Measurements from ENCODE around the gene CELSR1. TPM values are rescaled to one million over a fixed set of nuclear protein-coding genes. Genes with fewer than 3 reads are reported as not detected.

Gene CELSR1
- total and polyA plus RNA-seq, 2 donors (not counting 1 experiment from before 2014, with no cell fraction given) = 0.07 to 1.8 TPM

GRCh38 chr22:46379066-46379930 lies 158.1 kb downstream of the CELSR1 start:
- H3K36me3 ChIP-seq (ENCODE audit: control insufficient read depth, insufficient read depth, low read length) = no peaks in the 10 kb centered on the region
- no peaks in the 10 kb centered on the region for H3K4me1 ChIP-seq (ENCODE audit: control insufficient read depth, extremely low read depth, insufficient read depth, low read length)
- no peak overlapping the region for H3K4me3 ChIP-seq (replicated peaks in 1 of 4; ENCODE audit: control extremely low read depth in 1 of 4, insufficient read depth in 1 of 4, low read depth in 3 of 4, low read length in 4 of 4)
- no peak for TF ChIP-seq CTCF (conservative IDR thresholded peaks at IDR 0.05 in 1 of 2, IDR thresholded peaks at IDR 0.05 in 1 of 2; ENCODE audit: low read depth in 1 of 2, low read length in 2 of 2)
- TF ChIP-seq EZH2 (IDR thresholded peaks at IDR 0.05; ENCODE audit: low read length, missing control alignments) = no peak
- no peak overlapping the region for H3K27ac ChIP-seq (ENCODE audit: insufficient read depth, low read length)
- H4K20me1 ChIP-seq (ENCODE audit: control insufficient read depth, extremely low read depth, insufficient read depth, low read length) = no peaks in the 10 kb centered on the region
- no peaks in the 10 kb centered on the region for H3K79me2 ChIP-seq (ENCODE audit: control insufficient read depth, insufficient read depth, low read length)
- no peak for DNase-seq (ENCODE audit: low read depth in 2 of 2)
- H2AFZ ChIP-seq (ENCODE audit: low read length) = no peak overlapping the region
- no peaks in the 10 kb centered on the region for H3K27me3 ChIP-seq (ENCODE audit: control insufficient read depth, insufficient read depth, low read length)
- no peaks in the 10 kb centered on the region for H3K9me3 ChIP-seq (ENCODE audit: control insufficient read depth, insufficient read depth, low read depth, low read length)
- no peak overlapping the region for H3K9ac ChIP-seq (ENCODE audit: insufficient read depth, low read length)
- no peak overlapping the region for H3K4me2 ChIP-seq (ENCODE audit: extremely low read depth, insufficient read depth, low read length)

GRCh38 chr22:46378426-46379065 lies 158.9 kb downstream of the CELSR1 start:
- H2AFZ ChIP-seq (ENCODE audit: low read length) = no peak overlapping the region
- no peaks in the 10 kb centered on the region for H4K20me1 ChIP-seq (ENCODE audit: control insufficient read depth, extremely low read depth, insufficient read depth, low read length)
- H3K36me3 ChIP-seq (ENCODE audit: control insufficient read depth, insufficient read depth, low read length) = no peaks in the 10 kb centered on the region
- no peak overlapping the region for H3K27ac ChIP-seq (ENCODE audit: insufficient read depth, low read length)
- H3K4me2 ChIP-seq (ENCODE audit: extremely low read depth, insufficient read depth, low read length) = no peak overlapping the region
- no peaks in the 10 kb centered on the region for H3K27me3 ChIP-seq (ENCODE audit: control insufficient read depth, insufficient read depth, low read length)
- no peaks in the 10 kb centered on the region for H3K4me1 ChIP-seq (ENCODE audit: control insufficient read depth, extremely low read depth, insufficient read depth, low read length)
- H3K79me2 ChIP-seq (ENCODE audit: control insufficient read depth, insufficient read depth, low read length) = no peaks in the 10 kb centered on the region
- TF ChIP-seq CTCF (conservative IDR thresholded peaks at IDR 0.05 in 1 of 2, IDR thresholded peaks at IDR 0.05 in 1 of 2; ENCODE audit: low read depth in 1 of 2, low read length in 2 of 2) (no peak), EZH2 (IDR thresholded peaks at IDR 0.05; ENCODE audit: low read length, missing control alignments) (no peak)
- no peaks in the 10 kb centered on the region for H3K9me3 ChIP-seq (ENCODE audit: control insufficient read depth, insufficient read depth, low read depth, low read length)
- no peak for DNase-seq (ENCODE audit: low read depth in 2 of 2)
- no peak overlapping the region for H3K4me3 ChIP-seq (replicated peaks in 1 of 4; ENCODE audit: control extremely low read depth in 1 of 4, insufficient read depth in 1 of 4, low read depth in 3 of 4, low read length in 4 of 4)
- H3K9ac ChIP-seq (ENCODE audit: insufficient read depth, low read length) = no peak overlapping the region
